CD4-positive, alpha-beta T cell treated with Interleukin-10 for 1 hour (primary cell): ENCODE data around the gene TTI1.

ENCODE experiments used
- DNase-seq: peaks from one replicate; pipeline ENCODE4 v3.0.0-alpha.2; 2020

TTI1 gene

GRCh38 chr20:38008233-38008944 is 24.9 kb downstream of the TTI1 start:
- no peak for DNase-seq

GRCh38 chr20:38007526-38007925 is 25.7 kb downstream of the TTI1 start:
- DNase-seq: no peak

GRCh38 chr20:38005903-38006302 is 27.4 kb downstream of the TTI1 start:
- DNase-seq: no peak

- no peak for DNase-seq
Observed at GRCh38 chr20:38004416-38004815, 28.8 kb downstream of the TTI1 start.

- DNase-seq: no peak
Observed at GRCh38 chr20:38002422-38002821, 30.8 kb downstream of the TTI1 start.

- no peak for DNase-seq
Observed at GRCh38 chr20:38001981-38002380, 31.3 kb downstream of the TTI1 start.

- no peak for DNase-seq
Observed at GRCh38 chr20:38001173-38001875, 31.9 kb downstream of the TTI1 start.

- DNase-seq: no peak
Observed at GRCh38 chr20:38000293-38000692, 33.0 kb downstream of the TTI1 start.

- no peak for DNase-seq
Observed at GRCh38 chr20:37999526-38000263, 33.6 kb downstream of the TTI1 start.

- no peak for DNase-seq
Observed at GRCh38 chr20:37997516-37997915, 35.7 kb downstream of the TTI1 start.

- DNase-seq: no peak
Observed at GRCh38 chr20:37995856-37996605, 37.2 kb downstream of the TTI1 start.

- DNase-seq: no peak
Observed at GRCh38 chr20:37994512-37994911, 38.7 kb downstream of the TTI1 start.

GRCh38 chr20:37992802-37993409 is 40.4 kb downstream of the TTI1 start:
- DNase-seq: peak; percentile 27

- no peak for DNase-seq
Observed at GRCh38 chr20:37991908-37992307, 41.3 kb downstream of the TTI1 start.

- DNase-seq: no peak
Observed at GRCh38 chr20:37991157-37991866, 41.9 kb downstream of the TTI1 start.

GRCh38 chr20:37990571-37991151 is 42.6 kb downstream of the TTI1 start:
- peak; percentile 48 for DNase-seq

- no peak for DNase-seq
Observed at GRCh38 chr20:37989601-37990295, 43.5 kb downstream of the TTI1 start.

GRCh38 chr20:37988306-37988954 is 44.8 kb downstream of the TTI1 start:
- DNase-seq: no peak

- no peak for DNase-seq
Observed at GRCh38 chr20:37987602-37988290, 45.5 kb downstream of the TTI1 start.
